ENCODE results near the gene TGFBR1.

The TGFBR1 gene

GRCh38 chr9:99108131-99108530 lies 3.2 kb downstream of the TGFBR1 start:
- DNase-seq: no peak

GRCh38 chr9:99109522-99109921 lies 4.6 kb downstream of the TGFBR1 start:
- DNase-seq: no peak

- DNase-seq: no peak
These were observed 8.0 kb downstream of the TGFBR1 start for GRCh38 chr9:99112750-99113413.

GRCh38 chr9:99113414-99114048 lies 8.6 kb downstream of the TGFBR1 start:
- DNase-seq: no peak

- DNase-seq: no peak
These were observed 9.1 kb downstream of the TGFBR1 start for GRCh38 chr9:99114049-99114440.

- no peak for DNase-seq
These were observed 10.1 kb downstream of the TGFBR1 start for GRCh38 chr9:99114846-99115500.

GRCh38 chr9:99116003-99116411 lies 11.1 kb downstream of the TGFBR1 start:
- no peak for DNase-seq

- DNase-seq: no peak
These were observed 14.0 kb downstream of the TGFBR1 start for GRCh38 chr9:99118782-99119466.

- no peak for DNase-seq
These were observed 15.2 kb downstream of the TGFBR1 start for GRCh38 chr9:99119976-99120655.

- DNase-seq: no peak
These were observed 16.7 kb downstream of the TGFBR1 start for GRCh38 chr9:99121604-99122003.

GRCh38 chr9:99124534-99125255 lies 19.8 kb downstream of the TGFBR1 start:
- no peak for DNase-seq

GRCh38 chr9:99125446-99125845 lies 20.5 kb downstream of the TGFBR1 start:
- DNase-seq: no peak

- DNase-seq: no peak
These were observed 21.4 kb downstream of the TGFBR1 start for GRCh38 chr9:99126312-99126711.

- no peak for DNase-seq
These were observed 22.6 kb downstream of the TGFBR1 start for GRCh38 chr9:99127356-99128132.

- no peak for DNase-seq
These were observed 23.2 kb downstream of the TGFBR1 start for GRCh38 chr9:99128133-99128406.

GRCh38 chr9:99129091-99129490 lies 24.2 kb downstream of the TGFBR1 start:
- no peak for DNase-seq

GRCh38 chr9:99130069-99130468 lies 25.2 kb downstream of the TGFBR1 start:
- DNase-seq: no peak

- DNase-seq: no peak
These were observed 28.2 kb downstream of the TGFBR1 start for GRCh38 chr9:99133145-99133544.

- no peak for DNase-seq
These were observed 30.0 kb downstream of the TGFBR1 start for GRCh38 chr9:99134893-99135341.

GRCh38 chr9:99135456-99135855 lies 30.5 kb downstream of the TGFBR1 start:
- no peak for DNase-seq

- DNase-seq: no peak
These were observed 32.3 kb downstream of the TGFBR1 start for GRCh38 chr9:99137225-99137624.

GRCh38 chr9:99137891-99138290 lies 33.0 kb downstream of the TGFBR1 start:
- no peak for DNase-seq

Data from DMS153 (cell line).